Measurements from ENCODE around the gene SGF29. TPM values are rescaled to one million over a fixed set of nuclear protein-coding genes. Genes with fewer than 3 reads are reported as not detected.

SGF29 gene
- total and polyA plus RNA-seq, 2 of the 8 experiments (the other 6 are each of a cell fraction or from before 2014, with no cell fraction given): 3.1 to 22.7 TPM

GRCh38 chr16:28602529-28602928 lies 48.8 kb downstream of the SGF29 start (continued):
- TF ChIP-seq YY1 (IDR thresholded peaks at IDR 0.05; ENCODE audit: low read depth, low read length) (no peak), SP1 (IDR thresholded peaks at IDR 0.05; ENCODE audit: low read depth, low read length) (no peak), POU5F1 (IDR thresholded peaks at IDR 0.05; ENCODE audit: low read depth, low read length) (no peak), ATF3 (IDR thresholded peaks at IDR 0.05; ENCODE audit: insufficient read depth, low read depth, low read length) (no peak), RXRA (IDR thresholded peaks at IDR 0.05; ENCODE audit: insufficient read depth, low read depth, low read length) (no peak), CBX5 (IDR thresholded peaks at IDR 0.05; ENCODE audit: low read depth, low read length) (no peak)

Measured in H1 (cell line).